ENCODE data around the gene TCF7L2.

GRCh38 chr10:113119801-113120200, 169.8 kb downstream of the TCF7L2 start:
- TF ChIP-seq CTCF (IDR thresholded peaks at IDR 0.05) (no peak), POLR2A (IDR thresholded peaks at IDR 0.05) (no peak)

Measured in ovary (tissue), 3 donors.